HG03159 (cell line): ENCODE data around the gene RAB12.
A peak's percentile ranks its signal among the peaks of the same experiment; 100 is the strongest.
"Not testable (repeated sequence)": the region's sequence is repeated elsewhere in the genome, so short reads cannot be mapped to it uniquely, and the experiment has no call there.

Experiments
- ATAC-seq: cut with Tn5 transposase; IDR thresholded peaks from one replicate; pipeline ENCODE4 v1.9.1; 2021; ENCODE audit warnings: mild to moderate bottlenecking, moderate library complexity; ENCODE audit not compliant: unreplicated experiment

RAB12 gene

GRCh38 chr18:8643326-8643878, 34.2 kb downstream of the RAB12 start:
- ATAC-seq: no peak

GRCh38 chr18:8647359-8647758, 38.1 kb downstream of the RAB12 start:
- ATAC-seq: not testable (repeated sequence)

GRCh38 chr18:8651478-8652261, 42.4 kb downstream of the RAB12 start:
- not testable (repeated sequence) for ATAC-seq

- no peak for ATAC-seq
Measured at GRCh38 chr18:8654503-8655451, 45.5 kb downstream of the RAB12 start.

- no peak for ATAC-seq
Measured at GRCh38 chr18:8656232-8656631, 47.0 kb downstream of the RAB12 start.

GRCh38 chr18:8657050-8657820, 48.0 kb downstream of the RAB12 start:
- no peak for ATAC-seq

- no peak for ATAC-seq
Measured at GRCh38 chr18:8657873-8658470, 48.7 kb downstream of the RAB12 start.

- ATAC-seq: no peak
Measured at GRCh38 chr18:8658858-8659485, 49.7 kb downstream of the RAB12 start.

GRCh38 chr18:8659609-8660242, 50.5 kb downstream of the RAB12 start:
- no peak for ATAC-seq

GRCh38 chr18:8660316-8660715, 51.1 kb downstream of the RAB12 start:
- ATAC-seq: no peak

- no peak for ATAC-seq
Measured at GRCh38 chr18:8661754-8662559, 52.7 kb downstream of the RAB12 start.

GRCh38 chr18:8662560-8663255, 53.5 kb downstream of the RAB12 start:
- ATAC-seq: no peak

- no peak for ATAC-seq
Measured at GRCh38 chr18:8667846-8668245, 58.6 kb downstream of the RAB12 start.

GRCh38 chr18:8668381-8668780, 59.1 kb downstream of the RAB12 start:
- no peak for ATAC-seq

GRCh38 chr18:8669571-8669970, 60.3 kb downstream of the RAB12 start:
- ATAC-seq: no peak

GRCh38 chr18:8673256-8674209, 64.3 kb downstream of the RAB12 start:
- peak; percentile 94 for ATAC-seq

GRCh38 chr18:8675057-8675456, 65.8 kb downstream of the RAB12 start:
- no peak for ATAC-seq
